ENCODE results near the gene PIGU. TPM values are rescaled to one million over a fixed set of nuclear protein-coding genes. Genes with fewer than 3 reads are reported as not detected.
A peak's percentile ranks its signal among the peaks of the same experiment; 100 is the strongest.

The PIGU gene
- total RNA-seq, 1 donor from 2014 or later, result 40.1 TPM

- peak; percentile 32 for DNase-seq (ENCODE audit: low spot score)
- Mint-ChIP-seq H3K27me3 (ENCODE audit: insufficient read depth, low read depth) (peaks cover 2% of the 10 kb centered on the region), H3K4me3 (no peak overlapping the region), H3K27ac (peak overlapping the region; percentile 39), H3K4me1 (peaks cover 13% of the 10 kb centered on the region), H3K9me3 (no peaks in the 10 kb centered on the region), H3K36me3 (peaks cover 19% of the 10 kb centered on the region)
- Histone ChIP-seq H3K27ac (peak overlapping the region; percentile 25), H3K4me2 (no peak overlapping the region), H3K4me3 (no peak overlapping the region), H2AFZ (replicated peaks) (no peak overlapping the region), H3K79me2 (ENCODE audit: low read depth) (no peaks in the 10 kb centered on the region), H4K20me1 (ENCODE audit: low read depth) (peaks cover 4% of the 10 kb centered on the region), H3K9me3 (ENCODE audit: low read depth) (no peaks in the 10 kb centered on the region), H3K9ac (no peak overlapping the region), H3F3A (ENCODE audit: low read depth) (peaks cover 7% of the 10 kb centered on the region), H3K27me3 (no peaks in the 10 kb centered on the region), H3K4me1 (peaks cover 7% of the 10 kb centered on the region), H3K36me3 (peaks cover 3% of the 10 kb centered on the region)
- TF ChIP-seq EZH2 (IDR thresholded peaks at IDR 0.05) (no peak), CTCF (IDR thresholded peaks at IDR 0.05) (no peak), EZH2phosphoT487 (IDR thresholded peaks at IDR 0.05) (no peak)
Measured at GRCh38 chr20:34624629-34625028, 52.3 kb downstream of the PIGU start.

GRCh38 chr20:34622821-34623451 is 54.0 kb downstream of the PIGU start:
- H3K27me3 ChIP-seq, result no peaks in the 10 kb centered on the region
- Mint-ChIP-seq H3K27ac (peak overlapping the region; percentile 23), H3K27me3 (ENCODE audit: insufficient read depth, low read depth) (peaks cover 2% of the 10 kb centered on the region), H3K9me3 (no peaks in the 10 kb centered on the region), H3K4me1 (peaks cover 13% of the 10 kb centered on the region), H3K4me3 (no peak overlapping the region), H3K36me3 (peaks cover 21% of the 10 kb centered on the region)
- H3K4me3 ChIP-seq, result no peak overlapping the region
- TF ChIP-seq EZH2 (IDR thresholded peaks at IDR 0.05), result no peak
- TF ChIP-seq CTCF (IDR thresholded peaks at IDR 0.05), result no peak
- no peak for TF ChIP-seq EZH2phosphoT487 (IDR thresholded peaks at IDR 0.05)
- no peaks in the 10 kb centered on the region for H3K9me3 ChIP-seq (ENCODE audit: low read depth)
- H3K36me3 ChIP-seq, result peaks cover 3% of the 10 kb centered on the region
- H3F3A ChIP-seq (ENCODE audit: low read depth), result peaks cover 7% of the 10 kb centered on the region
- no peak overlapping the region for H3K9ac ChIP-seq
- peaks cover 4% of the 10 kb centered on the region for H4K20me1 ChIP-seq (ENCODE audit: low read depth)
- no peak overlapping the region for H3K4me2 ChIP-seq
- H3K4me1 ChIP-seq, result peaks cover 7% of the 10 kb centered on the region
- H3K27ac ChIP-seq, result no peak overlapping the region
- H3K79me2 ChIP-seq (ENCODE audit: low read depth), result no peaks in the 10 kb centered on the region
- no peak for DNase-seq (ENCODE audit: low spot score)
- H2AFZ ChIP-seq (replicated peaks), result no peak overlapping the region

- H3F3A ChIP-seq (ENCODE audit: low read depth), result peaks cover 7% of the 10 kb centered on the region
- H3K9ac ChIP-seq, result no peak overlapping the region
- Mint-ChIP-seq H3K36me3 (peaks cover 28% of the 10 kb centered on the region), H3K27ac (no peak overlapping the region), H3K4me3 (no peak overlapping the region), H3K4me1 (peaks cover 13% of the 10 kb centered on the region), H3K9me3 (peaks cover 4% of the 10 kb centered on the region), H3K27me3 (ENCODE audit: insufficient read depth, low read depth) (peaks cover 2% of the 10 kb centered on the region)
- no peaks in the 10 kb centered on the region for H3K79me2 ChIP-seq (ENCODE audit: low read depth)
- no peak overlapping the region for H3K4me3 ChIP-seq
- peaks cover 7% of the 10 kb centered on the region for H3K4me1 ChIP-seq
- DNase-seq (ENCODE audit: low spot score), result no peak
- H3K27ac ChIP-seq, result no peak overlapping the region
- no peak overlapping the region for H3K4me2 ChIP-seq
- peaks cover 4% of the 10 kb centered on the region for H4K20me1 ChIP-seq (ENCODE audit: low read depth)
- H3K27me3 ChIP-seq, result no peaks in the 10 kb centered on the region
- no peak for TF ChIP-seq EZH2phosphoT487 (IDR thresholded peaks at IDR 0.05)
- TF ChIP-seq EZH2 (IDR thresholded peaks at IDR 0.05), result no peak
- TF ChIP-seq CTCF (IDR thresholded peaks at IDR 0.05), result no peak
- H2AFZ ChIP-seq (replicated peaks), result no peak overlapping the region
- peaks cover 3% of the 10 kb centered on the region for H3K36me3 ChIP-seq
- no peaks in the 10 kb centered on the region for H3K9me3 ChIP-seq (ENCODE audit: low read depth)
Measured at GRCh38 chr20:34621383-34622367, 55.2 kb downstream of the PIGU start.
